ENCODE results near the gene DPCD.
"Not testable (repeated sequence)": the region's sequence is repeated elsewhere in the genome, so short reads cannot be mapped to it uniquely, and the experiment has no call there.

DPCD gene

GRCh38 chr10:101629837-101630632, 41.9 kb downstream of the DPCD start:
- DNase-seq (ENCODE audit: low read depth): no peak
- no peak for TF ChIP-seq CTCF (IDR thresholded peaks at IDR 0.05; ENCODE audit: control insufficient read depth, insufficient read depth, low read depth, low read length, missing control alignments)
- no peak overlapping the region for H3K4me3 ChIP-seq (ENCODE audit: control insufficient read depth, low read depth, low read length)

GRCh38 chr10:101630633-101630920, 42.5 kb downstream of the DPCD start:
- H3K4me3 ChIP-seq (ENCODE audit: control insufficient read depth, low read depth, low read length): no peak overlapping the region
- no peak for TF ChIP-seq CTCF (IDR thresholded peaks at IDR 0.05; ENCODE audit: control insufficient read depth, insufficient read depth, low read depth, low read length, missing control alignments)
- DNase-seq (ENCODE audit: low read depth): no peak

- DNase-seq (ENCODE audit: low read depth): no peak
- no peak overlapping the region for H3K4me3 ChIP-seq (ENCODE audit: control insufficient read depth, low read depth, low read length)
- TF ChIP-seq CTCF (IDR thresholded peaks at IDR 0.05; ENCODE audit: control insufficient read depth, insufficient read depth, low read depth, low read length, missing control alignments): no peak
Measured at GRCh38 chr10:101631821-101632475, 43.8 kb downstream of the DPCD start.

- not testable (repeated sequence) for DNase-seq (ENCODE audit: low read depth)
Measured at GRCh38 chr10:101633510-101633909, 45.4 kb downstream of the DPCD start.

GRCh38 chr10:101639141-101639900, 51.2 kb downstream of the DPCD start:
- TF ChIP-seq CTCF (IDR thresholded peaks at IDR 0.05; ENCODE audit: control insufficient read depth, insufficient read depth, low read depth, low read length, missing control alignments): no peak
- DNase-seq (ENCODE audit: low read depth): no peak
- no peak overlapping the region for H3K4me3 ChIP-seq (ENCODE audit: control insufficient read depth, low read depth, low read length)

More at GRCh38 chr10:101633510-101633909, 45.4 kb downstream of the DPCD start:
- H3K4me3 ChIP-seq (ENCODE audit: control insufficient read depth, low read depth, low read length): not testable (repeated sequence)

GRCh38 chr10:101643546-101643945, 55.4 kb downstream of the DPCD start:
- no peak overlapping the region for H3K4me3 ChIP-seq (ENCODE audit: control insufficient read depth, low read depth, low read length)
- no peak for TF ChIP-seq CTCF (IDR thresholded peaks at IDR 0.05; ENCODE audit: control insufficient read depth, insufficient read depth, low read depth, low read length, missing control alignments)
- DNase-seq (ENCODE audit: low read depth): no peak

GRCh38 chr10:101644002-101644401, 55.9 kb downstream of the DPCD start:
- TF ChIP-seq CTCF (IDR thresholded peaks at IDR 0.05; ENCODE audit: control insufficient read depth, insufficient read depth, low read depth, low read length, missing control alignments): no peak
- no peak for DNase-seq (ENCODE audit: low read depth)
- H3K4me3 ChIP-seq (ENCODE audit: control insufficient read depth, low read depth, low read length): no peak overlapping the region

Data from AG09309 (cell line).